CD14-positive monocyte (primary cell): ENCODE data around the gene SYT8. TPM values are rescaled to one million over a fixed set of nuclear protein-coding genes. Genes with fewer than 3 reads are reported as not detected.

Source experiments
- DNase-seq, 3 donors: peaks; one replicate each; pipeline ENCODE4 v3.0.0-alpha.2; 2011 to 2022
- H2AFZ ChIP-seq: 2 replicates; pipeline ENCODE4 v1.6.0; 2012; ENCODE audit warnings: mild to moderate bottlenecking, low read depth, low read length, inconsistent platforms; ENCODE audit not compliant: insufficient read depth, poor library complexity, severe bottlenecking
- H3K27ac ChIP-seq, 2 donors: 1 replicate in 1 of 2; 2 replicates in 1 of 2; pipeline ENCODE4 v1.5.1; 2012 to 2013; ENCODE audit warnings: low read length in 2 of 2, control low read depth in 1 of 2, inconsistent platforms in 1 of 2, low read depth in 1 of 2, mild to moderate bottlenecking in 1 of 2
- H3K27me3 ChIP-seq, 2 donors: one replicate each; pipeline versions ENCODE4 v1.6.0 to v1.6.1; 2011 to 2013; ENCODE audit warnings: low read length in 2 of 2; ENCODE audit not compliant: control insufficient read depth in 2 of 2, insufficient read depth in 2 of 2
- H3K36me3 ChIP-seq, 2 donors: replicated peaks in 1 of 2; 1 replicate in 1 of 2; 2 replicates in 1 of 2; pipeline versions ENCODE4 v1.5.1 to v1.6.1; 2012 to 2013; ENCODE audit warnings: low read length in 2 of 2, control low read depth in 1 of 2, inconsistent platforms in 1 of 2, mild to moderate bottlenecking in 1 of 2; ENCODE audit not compliant: insufficient read depth in 2 of 2, control insufficient read depth in 1 of 2
- H3K4me1 ChIP-seq, 2 donors: 1 replicate in 1 of 2; 2 replicates in 1 of 2; pipeline versions ENCODE4 v1.5.1 to v1.6.1; 2012 to 2013; ENCODE audit warnings: low read length in 2 of 2, control low read depth in 1 of 2, inconsistent platforms in 1 of 2, mild to moderate bottlenecking in 1 of 2, moderate library complexity in 1 of 2; ENCODE audit not compliant: insufficient read depth in 2 of 2, control insufficient read depth in 1 of 2
- H3K4me2 ChIP-seq: replicated peaks from 2 replicates; pipeline ENCODE3; 2012; ENCODE audit warnings: low read length, moderate library complexity, mild to moderate bottlenecking; ENCODE audit not compliant: poor library complexity, severe bottlenecking; ENCODE audit errors: extremely low read depth
- H3K4me3 ChIP-seq, 3 experiments: fragments of 200-600 bp in 1 of 3; sonication (generic) in 1 of 3; replicated peaks in 1 of 3; 1 replicate in 2 of 3; 2 replicates in 1 of 3; pipeline ENCODE4 v1.5.1; 2011 to 2013; ENCODE audit warnings: low read length in 3 of 3, mild to moderate bottlenecking in 3 of 3, control low read depth in 2 of 3, low read depth in 2 of 3, inconsistent platforms in 1 of 3, moderate library complexity in 1 of 3
- H3K79me2 ChIP-seq: 2 replicates; pipeline ENCODE4 v1.6.0; 2012; ENCODE audit warnings: mild to moderate bottlenecking, control low read depth, inconsistent platforms, low read length, moderate library complexity; ENCODE audit not compliant: insufficient read depth
- H3K9ac ChIP-seq: 2 replicates; pipeline ENCODE4 v1.6.0; 2017; ENCODE audit warnings: low read length, mild to moderate bottlenecking; ENCODE audit not compliant: insufficient read depth, poor library complexity, severe bottlenecking
- H3K9me3 ChIP-seq, 2 donors: replicated peaks in 1 of 2; 1 replicate in 1 of 2; 2 replicates in 1 of 2; pipeline versions ENCODE4 v1.5.1 to v1.6.1; 2012 to 2013; ENCODE audit warnings: low read length in 2 of 2, control low read depth in 1 of 2; ENCODE audit not compliant: control insufficient read depth in 1 of 2, insufficient read depth in 1 of 2
- H4K20me1 ChIP-seq: 2 replicates; pipeline ENCODE4 v1.6.0; 2012; ENCODE audit warnings: mild to moderate bottlenecking, low read length, control low read depth, moderate library complexity; ENCODE audit not compliant: insufficient read depth
- H3K27ac Mint-ChIP-seq, 7 donors: one replicate each; pipeline ENCODE4 v1.8.0; 2020; ENCODE audit warnings: mild to moderate bottlenecking in 7 of 7, mixed read lengths in 7 of 7, moderate library complexity in 6 of 7, inconsistent platforms in 2 of 7
- H3K27me3 Mint-ChIP-seq, 3 donors: one replicate each; pipeline ENCODE4 v1.8.0; 2021 to 2022; ENCODE audit warnings: low read depth in 3 of 3, mild to moderate bottlenecking in 3 of 3, mixed read lengths in 3 of 3, moderate library complexity in 3 of 3, inconsistent platforms in 1 of 3
- H3K36me3 Mint-ChIP-seq, 2 donors: one replicate each; pipeline ENCODE4 v1.8.0; 2020; ENCODE audit warnings: mixed read lengths in 2 of 2, inconsistent platforms in 1 of 2, mild to moderate bottlenecking in 1 of 2
- H3K4me1 Mint-ChIP-seq: one replicate; pipeline ENCODE4 v1.8.0; 2020; ENCODE audit warnings: mild to moderate bottlenecking, mixed read lengths
- H3K4me3 Mint-ChIP-seq, 2 donors: one replicate each; pipeline ENCODE4 v1.8.0; 2020; ENCODE audit warnings: mild to moderate bottlenecking in 2 of 2, mixed read lengths in 2 of 2, moderate library complexity in 1 of 2
- H3K9me3 Mint-ChIP-seq, 7 donors: one replicate each; pipeline ENCODE4 v1.8.0; 2020 to 2022; ENCODE audit warnings: mixed read lengths in 7 of 7, mild to moderate bottlenecking in 6 of 7, moderate library complexity in 6 of 7, inconsistent platforms in 2 of 7
- WGBS: methylation state at CpG from one replicate; pipeline ENCODE4 v1.1.5; 2013; ENCODE audit warnings: missing lambda C conversion rate; ENCODE audit not compliant: insufficient coverage; 5-methylcytosine and 5-hydroxymethylcytosine counted together
- intact Hi-C, 2 donors: fragments of 100-400 bp; cut with micrococcal nuclease; formaldehyde crosslinking; loops; one replicate each; pipeline versions ENCODE4 v1.15.0 to v1.15.1; 2023
- polyA plus RNA-seq, 3 donors: library from polyadenylated mRNA; depleted of rRNA in 1 of 3; unstranded in 2 of 3; stranded (reverse) in 1 of 3; fragments of 300-500 nt in 2 of 3; fragments of >200 nt in 1 of 3; fragmentation: Illumina TruSeq in 2 of 3; gene quantifications; 1 replicate in 2 of 3; 2 replicates in 1 of 3; pipeline ENCODE4 v1.2.3, GENCODE V29; 2012 to 2021
- TF ChIP-seq, protein P1 (sequence below): fragments of 200-600 bp; IDR thresholded peaks from one replicate; pipeline ENCODE4 v1.8.0; 2022; ENCODE audit warnings: antibody characterized with exemption, mild to moderate bottlenecking

SYT8 gene
- polyA plus RNA-seq, 3 donors = not detected

DNA sequence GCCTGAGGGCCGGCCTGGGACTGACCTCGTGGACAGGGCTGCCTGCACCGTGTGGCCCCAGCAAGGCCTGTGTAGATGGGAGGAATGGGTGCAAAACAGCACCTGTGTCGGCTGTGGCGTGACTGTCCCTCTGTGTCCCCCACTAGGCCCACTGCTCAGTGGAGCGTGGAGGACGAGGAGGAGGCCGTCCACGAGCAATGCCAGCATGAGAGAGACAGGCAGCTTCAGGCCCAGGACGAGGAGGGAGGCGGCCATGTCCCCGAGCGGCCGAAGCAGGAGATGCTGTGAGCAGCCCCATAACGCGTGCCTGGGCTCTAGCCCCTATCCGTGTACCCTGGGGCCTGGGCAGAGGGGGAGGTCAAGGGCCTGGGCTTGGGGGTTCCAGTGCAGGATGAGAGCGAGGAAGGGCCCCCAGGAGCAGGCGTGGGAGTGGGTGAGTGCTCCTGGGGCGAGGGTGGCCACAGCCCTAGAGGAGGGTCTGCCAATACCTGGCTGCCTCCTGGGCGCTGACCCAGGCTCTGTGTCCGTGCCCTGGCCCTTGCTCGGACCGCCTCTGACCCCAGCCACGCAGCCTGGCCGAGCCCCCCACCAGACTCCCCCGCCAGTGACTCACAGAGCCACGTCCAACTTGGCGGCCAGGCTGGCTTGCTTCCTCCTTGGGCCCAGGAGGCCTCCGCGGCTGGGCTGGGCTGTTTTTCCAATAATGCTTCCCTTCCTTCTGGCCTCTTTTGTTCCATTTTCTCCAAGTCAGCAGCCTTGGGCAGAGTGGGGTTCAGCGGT is 45.3 kb downstream of the SYT8 start:
- H3K36me3 ChIP-seq = peaks cover 51 to 62% of the 10 kb centered on the region in 2 donors
- intact Hi-C loops = loop anchor here (5.0 to 10.0 kb wide), 4 partner anchors 37 to 275 kb away; partner anchors contain the start of genes KRTAP5-6 (in 1 of the 2), TNNI2 (in 1 of the 2) and TNNT3 (in 1 of the 2)
- peak overlapping the region; percentile 23 to 26 for H3K27ac ChIP-seq
- Mint-ChIP-seq H3K4me1 (peaks cover 55% of the 10 kb centered on the region), H3K36me3 (peaks cover 31 to 48% of the 10 kb centered on the region in 2 donors), H3K27ac (peak overlapping the region in 4 of 7 donors; percentile 26 to 68 (median 49)), H3K4me3 (no peak overlapping the region), H3K9me3 (peaks cover 0 to 2% (median 0%) of the 10 kb centered on the region in 7 donors), H3K27me3 (peaks cover 0 to 3% (median 2%) of the 10 kb centered on the region in 3 donors)
- no peak overlapping the region for H3K4me3 ChIP-seq
- peaks cover 43% of the 10 kb centered on the region for H3K79me2 ChIP-seq
- H3K4me2 ChIP-seq = no peak overlapping the region
- H2AFZ ChIP-seq = no peak overlapping the region
- 71% methylated on average over 29 of the region's 32 CpGs for WGBS
- H3K9me3 ChIP-seq = no peaks in the 10 kb centered on the region
- TF ChIP-seq, protein P1, sequence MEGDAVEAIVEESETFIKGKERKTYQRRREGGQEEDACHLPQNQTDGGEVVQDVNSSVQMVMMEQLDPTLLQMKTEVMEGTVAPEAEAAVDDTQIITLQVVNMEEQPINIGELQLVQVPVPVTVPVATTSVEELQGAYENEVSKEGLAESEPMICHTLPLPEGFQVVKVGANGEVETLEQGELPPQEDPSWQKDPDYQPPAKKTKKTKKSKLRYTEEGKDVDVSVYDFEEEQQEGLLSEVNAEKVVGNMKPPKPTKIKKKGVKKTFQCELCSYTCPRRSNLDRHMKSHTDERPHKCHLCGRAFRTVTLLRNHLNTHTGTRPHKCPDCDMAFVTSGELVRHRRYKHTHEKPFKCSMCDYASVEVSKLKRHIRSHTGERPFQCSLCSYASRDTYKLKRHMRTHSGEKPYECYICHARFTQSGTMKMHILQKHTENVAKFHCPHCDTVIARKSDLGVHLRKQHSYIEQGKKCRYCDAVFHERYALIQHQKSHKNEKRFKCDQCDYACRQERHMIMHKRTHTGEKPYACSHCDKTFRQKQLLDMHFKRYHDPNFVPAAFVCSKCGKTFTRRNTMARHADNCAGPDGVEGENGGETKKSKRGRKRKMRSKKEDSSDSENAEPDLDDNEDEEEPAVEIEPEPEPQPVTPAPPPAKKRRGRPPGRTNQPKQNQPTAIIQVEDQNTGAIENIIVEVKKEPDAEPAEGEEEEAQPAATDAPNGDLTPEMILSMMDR = no peak
- peaks cover 40 to 61% of the 10 kb centered on the region in 2 donors for H3K4me1 ChIP-seq
- no peaks in the 10 kb centered on the region for H3K27me3 ChIP-seq
- no peak for DNase-seq
- H3K9ac ChIP-seq = no peak overlapping the region
- peaks cover 100% of the 10 kb centered on the region for H4K20me1 ChIP-seq

DNA sequence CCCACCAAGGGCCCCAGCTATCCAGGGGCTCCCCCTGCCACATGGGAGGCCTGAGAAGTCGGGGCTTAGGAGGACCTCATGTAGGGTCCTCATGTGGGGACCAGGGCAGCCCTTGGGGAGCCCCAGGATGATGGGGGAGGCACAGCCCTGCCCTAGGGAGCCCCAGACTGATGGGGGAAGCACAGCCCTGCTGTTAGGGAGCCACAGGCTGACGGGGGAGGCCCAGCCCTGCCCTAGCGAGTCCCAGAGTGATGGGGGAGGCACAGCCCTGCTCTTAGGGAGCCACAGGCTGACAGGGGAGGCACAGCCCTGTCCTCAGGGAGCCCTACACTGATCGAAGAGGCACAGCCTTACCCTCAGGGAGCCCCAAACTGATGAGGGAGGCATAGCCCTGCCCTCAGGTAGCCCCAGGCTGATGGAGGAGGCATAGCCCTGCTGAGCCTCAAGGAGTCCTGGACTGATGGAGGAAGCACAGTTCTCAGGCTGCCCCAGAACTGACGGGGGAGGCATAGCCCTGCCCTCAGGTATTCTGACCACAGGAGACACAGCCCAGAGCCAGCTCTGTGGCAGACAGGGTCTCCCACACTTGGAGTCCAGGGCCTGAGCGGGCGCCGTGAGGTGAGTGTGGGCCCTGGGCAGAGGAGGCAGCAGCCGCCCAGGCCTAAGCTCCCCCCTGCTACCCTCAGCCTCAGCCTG is 46.1 kb downstream of the SYT8 start:
- H3K27me3 Mint-ChIP-seq = peaks cover 0 to 3% (median 2%) of the 10 kb centered on the region in 3 donors
- H3K4me3 Mint-ChIP-seq = no peak overlapping the region
- H3K4me2 ChIP-seq = peak overlapping the region; percentile 12

More for the DNA sequence above, 46.1 kb downstream of the SYT8 start:
- intact Hi-C loops = loop anchor here (5.0 to 10.0 kb wide), 4 partner anchors 36 to 274 kb away; partner anchors contain the start of genes KRTAP5-6 (in 1 of the 2), TNNI2 (in 1 of the 2) and TNNT3 (in 1 of the 2)
- TF ChIP-seq, protein P1 = no peak
- Mint-ChIP-seq H3K27ac (peak overlapping the region in 2 of 7 donors; percentile 26 to 56), H3K36me3 (peaks cover 27 to 43% of the 10 kb centered on the region in 2 donors), H3K4me1 (peaks cover 50% of the 10 kb centered on the region), H3K9me3 (peaks cover 0 to 2% (median 0%) of the 10 kb centered on the region in 7 donors)
- peaks cover 58 to 66% of the 10 kb centered on the region in 2 donors for H3K36me3 ChIP-seq
- no peak overlapping the region for H2AFZ ChIP-seq
- peaks cover 38% of the 10 kb centered on the region for H3K79me2 ChIP-seq
- DNase-seq = no peak
- no peak overlapping the region for H3K9ac ChIP-seq
- peaks cover 100% of the 10 kb centered on the region for H4K20me1 ChIP-seq
- H3K9me3 ChIP-seq = no peaks in the 10 kb centered on the region
- 74% methylated on average over 6 of the region's 9 CpGs for WGBS
- peak overlapping the region; percentile 23 to 26 for H3K27ac ChIP-seq
- H3K4me1 ChIP-seq = peaks cover 40 to 53% of the 10 kb centered on the region in 2 donors
- H3K27me3 ChIP-seq = no peaks in the 10 kb centered on the region
- H3K4me3 ChIP-seq = no peak overlapping the region
